ENCODE data around the gene CMTM3.

Gene CMTM3

GRCh38 chr16:66652661-66653360 lies 48.3 kb downstream of the CMTM3 start:
- DNase-seq (ENCODE audit: low spot score) (no peak), ATAC-seq (ENCODE audit: low read depth) (no peak)
- no peak overlapping the region for H3K27ac ChIP-seq (ENCODE audit: poor library complexity, severe bottlenecking)
- peaks cover 8% of the 10 kb centered on the region for H3K4me1 ChIP-seq (ENCODE audit: insufficient read depth, poor library complexity, severe bottlenecking)
- H3K36me3 ChIP-seq (ENCODE audit: low read depth) = no peaks in the 10 kb centered on the region
- TF ChIP-seq CTCF (IDR thresholded peaks at IDR 0.05; ENCODE audit: poor library complexity, severe bottlenecking) = no peak
- H3K4me3 ChIP-seq (ENCODE audit: severe bottlenecking) = no peak overlapping the region
- H3K9me3 ChIP-seq (ENCODE audit: severe bottlenecking) = no peaks in the 10 kb centered on the region
- no peaks in the 10 kb centered on the region for H3K27me3 ChIP-seq (ENCODE audit: insufficient read depth, poor library complexity, severe bottlenecking)

- no peaks in the 10 kb centered on the region for H3K36me3 ChIP-seq (ENCODE audit: low read depth)
- ATAC-seq (ENCODE audit: low read depth) (no peak), DNase-seq (ENCODE audit: low spot score) (no peak)
- H3K4me1 ChIP-seq (ENCODE audit: insufficient read depth, poor library complexity, severe bottlenecking) = peaks cover 8% of the 10 kb centered on the region
- H3K4me3 ChIP-seq (ENCODE audit: severe bottlenecking) = no peak overlapping the region
- no peak for TF ChIP-seq CTCF (IDR thresholded peaks at IDR 0.05; ENCODE audit: poor library complexity, severe bottlenecking)
- no peak overlapping the region for H3K27ac ChIP-seq (ENCODE audit: poor library complexity, severe bottlenecking)
- no peaks in the 10 kb centered on the region for H3K9me3 ChIP-seq (ENCODE audit: severe bottlenecking)
- no peaks in the 10 kb centered on the region for H3K27me3 ChIP-seq (ENCODE audit: insufficient read depth, poor library complexity, severe bottlenecking)
Measured at GRCh38 chr16:66653581-66654350, 49.3 kb downstream of the CMTM3 start.

GRCh38 chr16:66656547-66656946 lies 52.0 kb downstream of the CMTM3 start:
- no peak for ATAC-seq (ENCODE audit: low read depth)
- Histone ChIP-seq H3K4me1 (ENCODE audit: insufficient read depth, poor library complexity, severe bottlenecking) (peaks cover 16% of the 10 kb centered on the region), H3K4me3 (ENCODE audit: severe bottlenecking) (no peak overlapping the region), H3K27ac (ENCODE audit: poor library complexity, severe bottlenecking) (no peak overlapping the region), H3K36me3 (ENCODE audit: low read depth) (no peaks in the 10 kb centered on the region), H3K27me3 (ENCODE audit: insufficient read depth, poor library complexity, severe bottlenecking) (no peaks in the 10 kb centered on the region), H3K9me3 (ENCODE audit: severe bottlenecking) (no peaks in the 10 kb centered on the region)
- no peak for TF ChIP-seq CTCF (IDR thresholded peaks at IDR 0.05; ENCODE audit: poor library complexity, severe bottlenecking)
- DNase-seq (ENCODE audit: low spot score) = no peak

GRCh38 chr16:66658143-66658859 lies 53.8 kb downstream of the CMTM3 start:
- H3K36me3 ChIP-seq (ENCODE audit: low read depth) = no peaks in the 10 kb centered on the region
- H3K4me1 ChIP-seq (ENCODE audit: insufficient read depth, poor library complexity, severe bottlenecking) = peaks cover 21% of the 10 kb centered on the region

More at GRCh38 chr16:66658143-66658859, 53.8 kb downstream of the CMTM3 start:
- no peak for DNase-seq (ENCODE audit: low spot score)
- H3K27me3 ChIP-seq (ENCODE audit: insufficient read depth, poor library complexity, severe bottlenecking) = no peaks in the 10 kb centered on the region
- no peak for ATAC-seq (ENCODE audit: low read depth)
- no peaks in the 10 kb centered on the region for H3K9me3 ChIP-seq (ENCODE audit: severe bottlenecking)
- TF ChIP-seq CTCF (IDR thresholded peaks at IDR 0.05; ENCODE audit: poor library complexity, severe bottlenecking) = no peak
- H3K27ac ChIP-seq (ENCODE audit: poor library complexity, severe bottlenecking) = no peak overlapping the region
- H3K4me3 ChIP-seq (ENCODE audit: severe bottlenecking) = no peak overlapping the region

Measured in RWPE2 (cell line).